ENCODE measurements around the gene PPP4R3C.
"Not testable (repeated sequence)": the region's sequence is repeated elsewhere in the genome, so short reads cannot be mapped to it uniquely, and the experiment has no call there.

Gene PPP4R3C

DNA sequence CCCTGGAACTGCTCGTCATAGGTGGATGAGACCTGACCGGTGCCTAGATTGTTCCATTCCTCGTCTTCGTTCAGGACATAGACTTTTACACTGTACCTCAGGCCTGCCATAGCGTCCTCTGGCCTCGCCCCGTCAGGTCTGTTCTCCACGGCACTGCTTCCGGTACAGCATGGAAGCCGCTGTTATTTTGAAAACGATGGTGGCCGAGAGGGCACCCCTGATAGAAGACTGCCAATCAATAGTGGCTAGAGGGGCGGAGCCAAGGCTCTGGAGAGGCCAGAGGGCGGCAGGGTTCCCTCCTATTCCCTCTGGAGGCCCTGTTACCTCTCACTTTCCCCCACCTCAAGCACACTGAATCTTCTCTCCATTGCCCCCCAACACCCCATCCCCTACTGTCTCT, at the start of gene PPP4R3C:
Gene PPP4R3C, minus strand, starts transcription at position 155 of the 400 bp plus-strand sequence. Its CDS starts 45 bp downstream, at position 110.
- DNase-seq, result no peak

DNA sequence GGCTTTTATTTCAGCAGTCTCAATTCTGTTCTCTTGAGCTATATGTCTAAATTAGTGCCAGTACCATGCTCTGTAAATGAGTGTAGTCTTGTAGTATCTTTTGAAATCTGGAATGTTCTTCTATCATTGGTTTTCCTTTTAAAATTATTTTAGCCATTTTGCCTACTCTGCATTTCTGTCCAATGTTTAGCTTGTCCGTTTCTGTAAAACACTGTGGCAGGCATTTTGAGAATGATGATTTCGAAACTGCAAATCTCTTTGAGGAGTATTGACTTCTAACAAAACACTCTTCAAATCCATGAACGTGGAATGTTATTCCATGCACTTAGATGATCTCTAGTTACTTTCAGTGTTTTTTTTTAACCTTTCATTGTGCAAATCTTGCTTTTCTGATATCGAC, 28.3 kb upstream of the PPP4R3C start:
- DNase-seq, result no peak

DNA sequence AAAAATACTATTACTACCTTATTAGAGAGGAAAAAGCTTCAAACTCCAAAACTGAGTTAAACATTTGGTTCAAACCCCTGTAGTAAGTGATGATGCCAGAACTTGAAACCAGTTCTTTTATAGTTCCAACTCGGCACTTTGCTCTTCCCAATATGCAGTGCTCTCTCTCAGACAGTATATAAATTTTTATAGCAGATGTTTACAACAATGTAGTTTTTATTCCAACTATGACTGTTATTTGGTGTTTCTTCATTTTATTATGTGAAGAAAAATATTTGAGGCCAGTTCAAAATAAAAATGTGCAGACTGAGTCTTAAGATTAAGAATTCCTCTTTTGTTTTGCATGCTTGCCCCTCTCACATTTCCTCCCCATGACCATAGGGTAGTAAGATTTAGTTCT, 2.9 kb upstream of the PPP4R3C start:
- DNase-seq, result no peak

DNA sequence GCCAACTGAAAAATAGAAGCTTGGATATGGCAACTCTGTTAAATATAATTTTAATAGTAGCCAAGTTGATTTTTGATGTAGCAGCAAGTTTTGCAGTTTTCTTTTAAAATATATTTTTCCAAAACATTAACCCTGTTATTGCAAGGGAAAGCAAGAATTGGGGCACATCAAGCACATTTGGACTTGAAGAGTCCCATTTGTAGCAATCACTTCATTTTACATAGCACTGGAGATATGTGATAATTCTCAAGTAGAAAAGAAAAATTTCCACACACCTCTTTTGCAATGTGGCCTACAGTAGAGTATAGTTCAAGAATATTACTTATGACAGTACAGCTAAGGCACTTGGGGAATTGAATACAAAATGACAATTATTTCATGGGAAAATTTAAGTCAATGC, 1.9 kb upstream of the PPP4R3C start:
- no peak for DNase-seq

DNA sequence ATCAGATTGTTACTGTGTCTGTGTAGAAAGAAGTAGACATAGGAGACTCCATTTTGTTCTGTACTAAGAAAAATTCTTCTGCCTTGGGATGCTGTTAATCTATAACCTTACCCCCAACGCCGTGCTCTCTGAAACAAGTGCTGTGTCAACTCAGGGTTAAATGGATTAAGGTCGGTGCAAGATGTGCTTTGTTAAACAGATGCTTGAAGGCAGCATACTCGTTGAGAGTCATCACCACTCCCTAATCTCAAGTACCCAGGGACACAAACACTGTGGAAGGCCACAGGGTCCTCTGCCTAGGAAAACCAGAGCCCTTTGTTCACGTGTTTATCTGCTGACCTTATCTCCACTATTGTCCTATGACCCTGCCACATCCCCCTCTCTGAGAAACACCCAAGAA, 4.0 kb downstream of the PPP4R3C start:
- not testable (repeated sequence) for DNase-seq

DNA sequence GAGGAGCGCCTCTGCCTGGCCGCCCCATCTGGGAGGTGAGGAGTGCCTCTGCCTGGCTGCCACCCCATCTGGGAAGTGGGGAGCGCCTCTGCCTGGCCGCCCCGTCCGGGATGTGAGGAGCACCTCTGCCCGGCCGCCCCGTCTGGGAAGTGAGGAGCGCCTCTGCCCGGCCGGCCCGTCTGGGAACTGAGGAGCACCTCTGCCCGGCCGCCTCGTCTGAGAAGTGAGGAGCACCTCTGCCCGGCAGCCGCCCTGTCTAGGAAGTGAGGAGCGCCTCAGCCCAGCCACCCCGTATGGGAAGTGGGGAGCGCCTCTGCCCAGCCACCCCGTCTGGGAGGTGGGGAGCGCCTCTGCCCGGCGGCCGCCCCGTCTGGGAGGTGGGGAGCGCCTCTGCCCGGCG, 4.6 kb downstream of the PPP4R3C start:
- not testable (repeated sequence) for DNase-seq

DNA sequence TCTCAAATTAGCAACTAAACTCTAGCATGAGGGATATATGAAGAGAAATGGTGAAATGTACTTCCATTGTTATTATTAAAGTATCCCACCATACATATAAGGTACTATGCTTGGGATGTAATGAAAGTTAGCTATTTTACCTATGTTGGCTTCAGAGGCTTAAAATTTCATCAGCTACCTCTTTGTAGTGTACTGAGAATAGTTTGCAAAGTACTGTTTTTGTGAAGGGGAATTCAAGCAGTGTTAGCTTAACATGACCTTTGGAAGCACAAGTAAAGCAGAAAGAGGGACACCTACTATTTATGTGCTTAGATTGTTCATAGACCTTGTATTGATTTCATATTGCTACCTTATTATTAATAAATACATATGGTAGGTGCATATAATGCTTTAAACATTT, 11.8 kb downstream of the PPP4R3C start:
- no peak for DNase-seq

DNA sequence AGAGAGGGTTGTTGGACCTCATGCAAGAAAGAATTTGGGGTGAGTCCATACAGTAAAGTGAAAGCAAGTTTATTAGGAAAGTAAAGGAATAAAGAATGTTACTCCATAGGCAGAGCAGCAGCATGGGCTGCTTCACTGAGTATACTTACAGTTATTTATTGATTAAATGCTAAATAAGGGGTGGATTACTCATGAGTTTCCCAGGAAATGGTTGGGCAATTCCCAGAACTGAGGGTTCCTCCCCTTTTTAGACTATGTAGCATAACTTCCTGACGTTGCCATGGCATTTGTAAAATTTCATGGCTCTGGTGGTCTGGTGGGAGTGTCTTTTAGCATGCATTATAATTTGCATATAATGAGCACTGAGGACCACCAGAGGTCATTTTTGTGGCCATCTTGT, 16.7 kb downstream of the PPP4R3C start:
- DNase-seq, result no peak

DNA sequence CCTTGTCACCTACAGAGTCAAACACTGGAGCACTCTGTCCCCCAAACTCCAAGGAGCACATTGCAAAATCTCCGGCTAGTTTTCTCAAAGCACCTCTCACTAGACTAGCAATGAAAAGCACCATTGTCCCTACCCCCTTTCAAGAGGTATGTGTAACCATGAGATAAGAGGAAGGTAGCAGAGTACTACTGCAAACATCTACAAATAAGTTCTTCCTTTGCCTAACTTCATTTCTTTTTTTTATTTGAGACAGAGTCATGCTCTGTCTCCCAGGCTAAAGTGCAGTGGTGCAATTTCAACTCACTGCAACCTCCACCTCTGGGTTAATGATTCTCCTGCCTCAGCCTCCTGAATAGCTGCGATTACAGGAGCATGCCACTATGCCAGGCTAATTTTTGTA, 17.7 kb downstream of the PPP4R3C start:
- DNase-seq, result no peak

DNA sequence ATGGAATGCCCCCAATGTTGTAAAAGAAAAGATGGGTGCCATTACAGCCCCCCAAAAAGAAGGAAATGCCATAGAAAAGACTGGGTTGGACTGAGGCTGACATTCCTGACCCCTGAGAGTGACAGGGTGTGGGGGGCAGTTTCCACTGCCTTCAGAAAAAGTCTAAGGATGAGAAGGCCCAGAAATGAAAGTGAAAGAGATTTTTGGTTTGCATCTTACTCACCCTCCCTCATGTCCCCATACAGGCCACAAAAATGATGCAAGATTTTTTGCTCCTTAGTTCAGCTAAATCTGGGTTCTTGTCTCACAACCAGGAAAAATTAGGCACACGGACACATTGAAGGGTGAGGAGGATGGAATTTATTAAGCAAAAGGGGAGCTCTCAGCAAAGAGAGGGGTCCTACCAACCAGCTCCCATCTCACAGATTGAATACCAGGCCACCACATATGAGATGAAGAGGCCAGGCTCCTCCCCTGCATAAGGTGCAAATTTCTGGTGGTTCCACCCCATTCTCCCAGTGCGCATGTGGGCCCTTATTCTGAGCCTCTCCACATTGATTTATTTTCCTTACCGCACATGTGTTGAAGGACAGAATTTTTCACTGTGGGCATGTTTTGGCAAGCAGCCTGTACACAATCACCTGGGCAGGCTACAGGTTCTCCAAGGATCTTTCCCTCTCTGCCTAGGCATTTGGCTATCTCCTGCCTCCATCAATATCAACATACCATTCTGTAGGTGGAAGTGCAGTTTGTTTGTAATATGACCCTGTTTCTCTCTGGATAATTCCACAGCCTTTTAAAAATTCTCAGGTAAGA, 18.8 kb downstream of the PPP4R3C start:
- no peak for DNase-seq

DNA sequence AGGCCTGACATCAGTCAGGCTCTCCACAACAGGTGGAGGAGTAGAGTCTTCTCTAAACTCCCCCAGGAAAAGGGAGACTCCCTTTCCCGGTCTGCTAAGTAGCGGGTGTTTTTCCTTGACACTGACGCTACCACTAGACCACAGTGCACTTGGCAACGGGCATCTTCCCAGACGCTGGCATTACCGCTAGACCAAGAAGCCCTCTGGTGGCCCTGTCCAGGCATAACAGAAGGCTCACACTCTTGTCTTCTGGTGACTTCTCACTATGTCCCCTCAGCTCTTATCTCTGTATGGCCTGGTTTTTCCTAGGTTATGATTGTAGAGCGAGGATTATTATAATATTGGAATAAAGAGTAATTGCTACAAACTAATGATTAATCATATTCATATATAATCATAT, 20.7 kb downstream of the PPP4R3C start:
- DNase-seq, result not testable (repeated sequence)

DNA sequence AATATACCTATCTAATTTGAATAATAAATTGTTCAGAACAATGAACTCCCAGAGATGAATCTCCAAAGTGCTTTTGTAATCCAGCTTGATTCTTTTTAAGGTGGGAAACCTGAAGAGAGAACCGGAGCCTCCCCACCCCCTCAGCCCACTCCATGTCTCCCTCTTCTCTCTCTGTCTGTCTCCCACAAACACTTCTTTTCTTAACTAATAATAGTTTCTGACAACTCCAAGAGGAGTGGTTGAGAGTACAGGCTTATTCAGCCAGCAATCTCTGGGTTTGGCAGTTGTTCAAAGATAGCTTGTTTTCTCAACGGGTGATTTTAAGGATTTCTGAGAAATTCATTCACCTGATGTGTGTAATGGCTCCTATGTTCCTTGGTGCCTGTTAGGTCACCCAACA, 23.4 kb downstream of the PPP4R3C start:
- no peak for DNase-seq

DNA sequence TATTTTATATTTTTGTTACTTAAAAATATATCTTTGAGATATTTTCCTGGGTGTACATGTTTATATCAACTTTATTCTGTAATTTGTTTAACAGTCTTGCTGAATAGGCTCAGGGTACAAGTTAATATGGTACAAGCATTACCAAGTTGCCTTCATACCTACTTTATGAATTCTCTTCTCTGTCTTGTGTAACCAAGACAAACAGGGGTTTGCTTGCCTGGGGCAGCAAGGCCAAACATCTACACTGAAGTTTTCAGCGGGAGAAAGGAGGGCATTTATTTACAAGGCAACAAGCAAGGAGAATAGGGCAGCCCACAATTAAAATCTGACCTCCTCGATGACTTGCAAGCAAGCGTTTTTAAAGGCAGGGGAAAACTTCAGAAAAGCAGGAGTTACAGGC, 24.2 kb downstream of the PPP4R3C start:
- DNase-seq, result no peak

DNA sequence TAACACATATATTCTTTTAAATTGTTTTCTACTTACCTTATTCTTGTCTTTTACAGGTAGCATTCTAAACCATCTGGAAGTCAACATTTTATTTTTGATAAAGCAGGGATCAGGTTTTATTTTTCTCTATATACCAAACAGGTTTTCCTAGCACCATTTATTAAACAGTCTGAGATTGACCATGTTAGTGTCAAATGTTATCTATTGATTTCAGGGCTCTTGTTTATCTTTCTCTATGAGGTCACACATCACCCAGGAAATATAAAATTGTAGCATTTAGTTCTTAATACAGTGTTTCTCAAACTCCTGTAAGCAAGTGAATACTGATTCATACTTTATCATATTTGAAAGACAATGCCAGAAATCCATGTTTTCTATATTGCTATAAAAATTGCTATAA, 28.1 kb downstream of the PPP4R3C start:
- DNase-seq, result no peak
